Astrocyte (in vitro differentiated cells and primary cell): ENCODE results near the gene CYP19A1. TPM values are rescaled to one million over a fixed set of nuclear protein-coding genes. Genes with fewer than 3 reads are reported as not detected.
"Not testable (repeated sequence)": the region's sequence is repeated elsewhere in the genome, so short reads cannot be mapped to it uniquely, and the experiment has no call there.

Source experiments
- DNase-seq: peaks from one replicate; pipeline ENCODE4 v3.0.0-alpha.2; 2010; ENCODE audit warnings: low read depth
- FAIRE-seq: peaks from 2 replicates; lab custom pipeline; 2011; peaks lifted over from hg19 to GRCh38; lab: Jason Lieb, UNC
- H2AFZ ChIP-seq: 2 replicates; pipeline ENCODE4 v1.6.0; 2012; ENCODE audit warnings: low read depth, low read length, inconsistent platforms
- H3K27ac ChIP-seq: 2 replicates; pipeline ENCODE4 v1.5.1; 2011; ENCODE audit warnings: low read depth, low read length, inconsistent platforms
- H3K27me3 ChIP-seq: 2 replicates; pipeline ENCODE4 v1.6.0; 2011; ENCODE audit warnings: low read length, inconsistent platforms; ENCODE audit not compliant: insufficient read depth
- H3K36me3 ChIP-seq: 2 replicates; pipeline ENCODE4 v1.5.1; 2011; ENCODE audit warnings: low read length, inconsistent platforms; ENCODE audit not compliant: insufficient read depth
- H3K4me1 ChIP-seq: 2 replicates; pipeline ENCODE4 v1.5.1; 2011; ENCODE audit warnings: low read length, inconsistent platforms; ENCODE audit not compliant: insufficient read depth
- H3K4me2 ChIP-seq: 2 replicates; pipeline ENCODE4 v1.6.0; 2012; ENCODE audit warnings: low read length, inconsistent platforms
- H3K4me3 ChIP-seq: 2 replicates; pipeline ENCODE4 v1.5.1; 2011; ENCODE audit warnings: low read depth, mild to moderate bottlenecking, low read length, inconsistent platforms; ENCODE audit not compliant: insufficient read depth
- H3K79me2 ChIP-seq: 2 replicates; pipeline ENCODE4 v1.6.0; 2012; ENCODE audit warnings: mild to moderate bottlenecking, low read length, inconsistent platforms; ENCODE audit not compliant: insufficient read depth
- H3K9ac ChIP-seq: 2 replicates; pipeline ENCODE4 v1.6.0; 2012; ENCODE audit warnings: mild to moderate bottlenecking, low read length, inconsistent platforms
- H3K9me3 ChIP-seq: 2 replicates; pipeline ENCODE4 v1.5.1; 2012; ENCODE audit warnings: low read depth, mild to moderate bottlenecking, low read length, inconsistent platforms; ENCODE audit not compliant: insufficient read depth
- H4K20me1 ChIP-seq: 2 replicates; pipeline ENCODE4 v1.6.0; 2012; ENCODE audit warnings: low read length, inconsistent platforms; ENCODE audit not compliant: insufficient read depth
- H3K27ac Mint-ChIP-seq: one replicate; pipeline ENCODE4 v1.8.0; 2021; ENCODE audit warnings: mild to moderate bottlenecking, mixed read lengths; ENCODE audit not compliant: unreplicated experiment
- H3K27me3 Mint-ChIP-seq: one replicate; pipeline ENCODE4 v1.8.0; 2021; ENCODE audit warnings: low read depth, mixed read lengths; ENCODE audit not compliant: unreplicated experiment
- H3K36me3 Mint-ChIP-seq: one replicate; pipeline ENCODE4 v1.8.0; 2021; ENCODE audit warnings: low read depth, mixed read lengths; ENCODE audit not compliant: unreplicated experiment
- H3K4me1 Mint-ChIP-seq: one replicate; pipeline ENCODE4 v1.8.0; 2021; ENCODE audit warnings: low read depth, mixed read lengths; ENCODE audit not compliant: unreplicated experiment
- H3K4me3 Mint-ChIP-seq: one replicate; pipeline ENCODE4 v1.8.0; 2021; ENCODE audit warnings: mild to moderate bottlenecking, moderate library complexity, mixed read lengths; ENCODE audit not compliant: unreplicated experiment
- H3K9me3 Mint-ChIP-seq: one replicate; pipeline ENCODE4 v1.8.0; 2021; ENCODE audit warnings: mild to moderate bottlenecking, mixed read lengths; ENCODE audit not compliant: unreplicated experiment
- EZH2 ChIP-seq: IDR thresholded peaks from 2 replicates; pipeline ENCODE4 v1.6.1; 2012; ENCODE audit warnings: mild to moderate bottlenecking, low read length, inconsistent platforms; ENCODE audit not compliant: insufficient read depth
- total RNA-seq: library from RNA; stranded (reverse); gene quantifications from 2 replicates; pipeline ENCODE4 v1.2.1, GENCODE V29; 2021
- TF ChIP-seq, protein P1 (sequence below): IDR thresholded peaks from 2 replicates; pipeline ENCODE4 v1.5.1; 2011; ENCODE audit warnings: low read depth, mild to moderate bottlenecking, inconsistent platforms, low read length, moderate library complexity; ENCODE audit not compliant: insufficient read depth

The CYP19A1 gene
- total RNA-seq, 1 donor from 2014 or later = 0.75 TPM

DNA sequence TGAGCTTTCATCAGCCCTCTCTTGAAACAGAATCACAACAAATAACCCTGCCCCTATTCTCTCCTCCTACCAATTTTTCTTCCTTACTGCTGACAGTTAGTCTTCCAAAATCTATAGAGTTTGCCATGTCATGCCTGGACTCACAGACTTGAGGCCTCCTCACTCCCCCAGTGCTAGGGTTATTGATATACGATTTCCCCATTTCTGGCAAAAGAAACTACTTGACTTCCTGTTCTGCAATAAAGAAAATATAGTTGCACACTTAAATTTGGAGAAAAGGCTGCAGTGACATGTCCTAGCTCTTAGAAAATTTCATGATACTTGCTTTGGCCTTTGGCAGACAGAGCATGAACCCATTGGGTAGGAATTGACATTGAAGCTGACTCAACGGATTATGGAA lies 75.9 kb downstream of the CYP19A1 start:
- H3K27me3 ChIP-seq = peaks cover 35% of the 10 kb centered on the region
- peaks cover 4% of the 10 kb centered on the region for H3K9me3 Mint-ChIP-seq
- H3K27ac ChIP-seq = no peak overlapping the region
- no peaks in the 10 kb centered on the region for H3K79me2 ChIP-seq
- no peak overlapping the region for H3K4me3 ChIP-seq
- no peaks in the 10 kb centered on the region for H4K20me1 ChIP-seq
- no peaks in the 10 kb centered on the region for H3K9me3 ChIP-seq
- no peak overlapping the region for H2AFZ ChIP-seq
- H3K27ac Mint-ChIP-seq = no peak overlapping the region
- no peak for TF ChIP-seq EZH2
- TF ChIP-seq, protein P1, sequence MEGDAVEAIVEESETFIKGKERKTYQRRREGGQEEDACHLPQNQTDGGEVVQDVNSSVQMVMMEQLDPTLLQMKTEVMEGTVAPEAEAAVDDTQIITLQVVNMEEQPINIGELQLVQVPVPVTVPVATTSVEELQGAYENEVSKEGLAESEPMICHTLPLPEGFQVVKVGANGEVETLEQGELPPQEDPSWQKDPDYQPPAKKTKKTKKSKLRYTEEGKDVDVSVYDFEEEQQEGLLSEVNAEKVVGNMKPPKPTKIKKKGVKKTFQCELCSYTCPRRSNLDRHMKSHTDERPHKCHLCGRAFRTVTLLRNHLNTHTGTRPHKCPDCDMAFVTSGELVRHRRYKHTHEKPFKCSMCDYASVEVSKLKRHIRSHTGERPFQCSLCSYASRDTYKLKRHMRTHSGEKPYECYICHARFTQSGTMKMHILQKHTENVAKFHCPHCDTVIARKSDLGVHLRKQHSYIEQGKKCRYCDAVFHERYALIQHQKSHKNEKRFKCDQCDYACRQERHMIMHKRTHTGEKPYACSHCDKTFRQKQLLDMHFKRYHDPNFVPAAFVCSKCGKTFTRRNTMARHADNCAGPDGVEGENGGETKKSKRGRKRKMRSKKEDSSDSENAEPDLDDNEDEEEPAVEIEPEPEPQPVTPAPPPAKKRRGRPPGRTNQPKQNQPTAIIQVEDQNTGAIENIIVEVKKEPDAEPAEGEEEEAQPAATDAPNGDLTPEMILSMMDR = no peak
- no peaks in the 10 kb centered on the region for H3K36me3 Mint-ChIP-seq
- no peak overlapping the region for H3K4me3 Mint-ChIP-seq
- H3K4me1 ChIP-seq = peaks cover 3% of the 10 kb centered on the region
- H3K27me3 Mint-ChIP-seq = peaks cover 30% of the 10 kb centered on the region
- H3K36me3 ChIP-seq = no peaks in the 10 kb centered on the region
- no peak overlapping the region for H3K9ac ChIP-seq
- no peak for FAIRE-seq
- DNase-seq = no peak
- H3K4me1 Mint-ChIP-seq = peaks cover 3% of the 10 kb centered on the region
- H3K4me2 ChIP-seq = no peak overlapping the region

DNA sequence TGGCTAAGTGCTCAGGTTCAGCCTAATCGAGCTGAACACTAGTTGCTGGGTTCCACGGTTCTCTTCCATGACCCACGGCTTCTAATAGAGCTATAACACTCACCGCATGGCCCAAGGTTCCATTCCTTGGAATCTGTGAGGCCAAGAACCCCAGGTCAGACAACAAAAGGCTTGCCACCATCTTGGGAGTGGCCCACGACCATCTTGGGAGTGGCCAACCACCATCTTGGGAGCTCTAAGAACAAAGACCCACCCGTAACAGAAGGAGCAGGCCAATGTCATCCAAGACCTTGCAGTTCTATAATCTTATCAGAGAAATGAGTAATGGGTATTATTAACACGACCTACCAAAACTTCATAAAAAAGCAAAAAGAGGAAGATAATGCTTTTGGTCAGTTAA lies 77.3 kb downstream of the CYP19A1 start:
- not testable (repeated sequence) for H4K20me1 ChIP-seq, H3K27ac Mint-ChIP-seq, H3K4me3 Mint-ChIP-seq, H3K4me1 ChIP-seq, H3K4me1 Mint-ChIP-seq, H3K36me3 Mint-ChIP-seq, H2AFZ ChIP-seq, H3K79me2 ChIP-seq, H3K4me3 ChIP-seq, H3K9me3 Mint-ChIP-seq, H3K4me2 ChIP-seq, FAIRE-seq, H3K36me3 ChIP-seq, H3K9me3 ChIP-seq, DNase-seq, H3K27ac ChIP-seq, H3K9ac ChIP-seq
- peaks cover 31% of the 10 kb centered on the region for H3K27me3 ChIP-seq
- peaks cover 29% of the 10 kb centered on the region for H3K27me3 Mint-ChIP-seq

DNA sequence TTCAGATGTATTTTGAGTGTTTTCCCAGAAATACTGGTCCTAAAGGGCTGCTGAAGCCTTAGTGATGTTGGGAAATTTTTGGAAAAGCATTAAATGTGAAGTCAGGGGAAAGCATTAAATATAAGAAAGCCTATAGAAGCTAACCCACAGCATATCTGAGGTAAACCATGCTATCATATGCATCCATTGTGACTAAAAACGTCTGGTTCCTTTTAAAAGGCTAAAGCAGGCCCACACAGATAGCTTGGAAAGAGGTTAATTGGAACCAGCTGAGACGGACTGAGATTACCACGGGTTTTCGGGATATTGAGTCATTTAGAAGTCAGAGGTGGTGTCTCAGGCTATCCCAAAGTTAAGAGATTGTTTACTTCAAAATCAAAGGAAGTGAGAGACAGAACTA lies 78.2 kb downstream of the CYP19A1 start:
- FAIRE-seq (peak; percentile 20), DNase-seq (peak; percentile 49)
- Mint-ChIP-seq H3K27ac (no peak overlapping the region), H3K36me3 (no peaks in the 10 kb centered on the region), H3K27me3 (peaks cover 27% of the 10 kb centered on the region), H3K4me3 (no peak overlapping the region), H3K9me3 (peaks cover 4% of the 10 kb centered on the region), H3K4me1 (no peaks in the 10 kb centered on the region)
- H3K4me3 ChIP-seq = no peak overlapping the region
- no peak overlapping the region for H3K9ac ChIP-seq
- no peak overlapping the region for H2AFZ ChIP-seq
- no peak overlapping the region for H3K4me2 ChIP-seq
- no peaks in the 10 kb centered on the region for H3K36me3 ChIP-seq
- H3K79me2 ChIP-seq = no peaks in the 10 kb centered on the region
- no peak for TF ChIP-seq EZH2
- TF ChIP-seq, protein P1 = no peak
- no peak overlapping the region for H3K27ac ChIP-seq
- no peaks in the 10 kb centered on the region for H4K20me1 ChIP-seq
- no peaks in the 10 kb centered on the region for H3K4me1 ChIP-seq
- peaks cover 26% of the 10 kb centered on the region for H3K27me3 ChIP-seq
- H3K9me3 ChIP-seq = no peaks in the 10 kb centered on the region
